A549 (cell line): ENCODE data around the gene KIF3B.

Source experiments
- CHD2 ChIP-seq: fragments of 150-350 bp; IDR thresholded peaks from 2 replicates; pipeline ENCODE4 v1.6.1; 2014; ENCODE audit warnings: low read length; ENCODE audit not compliant: partially characterized antibody
- CTCF ChIP-seq: fragments of >200 bp; sonication (Bioruptor Twin); formaldehyde crosslinking; IDR thresholded peaks from 3 replicates; pipeline ENCODE4 v1.5.1; 2016
- EP300 ChIP-seq, 2 experiments: fragments of >200 bp; sonication (Bioruptor Twin); formaldehyde crosslinking; IDR thresholded peaks; 2 replicates in 1 of 2; 3 replicates in 1 of 2; pipeline ENCODE4 v1.6.1; 2016 to 2017
- ESRRA ChIP-seq: fragments of 150-350 bp; IDR thresholded peaks from 2 replicates; pipeline ENCODE4 v1.6.1; 2014; ENCODE audit warnings: mild to moderate bottlenecking, low read length, borderline replicate concordance
- FOSB ChIP-seq: fragments of 250-450 bp; sonication (Bioruptor Pico); IDR thresholded peaks from 2 replicates; pipeline ENCODE4 v1.5.0; 2020; ENCODE audit warnings: mild to moderate bottlenecking, moderate library complexity
- JUNB ChIP-seq: fragments of >200 bp; sonication (Bioruptor Twin); formaldehyde crosslinking; IDR thresholded peaks from 2 replicates; pipeline ENCODE4 v1.6.1; 2016
- MAZ ChIP-seq: fragments of 150-350 bp; IDR thresholded peaks from 2 replicates; pipeline ENCODE4 v1.6.1; 2014; ENCODE audit warnings: antibody characterized with exemption, low read depth, low read length, borderline replicate concordance
- MYC ChIP-seq: IDR thresholded peaks from 2 replicates; pipeline ENCODE4 v1.6.1; 2012; ENCODE audit warnings: mild to moderate bottlenecking, inconsistent platforms, low read length, improper control_type of control experiment, borderline replicate concordance
- POLR2AphosphoS2 ChIP-seq: conservative IDR thresholded peaks from 2 replicates; pipeline ENCODE4 v1.6.1; 2012; ENCODE audit warnings: low read length, improper control_type of control experiment, inconsistent platforms
- RFX5 ChIP-seq: fragments of 450-650 bp; IDR thresholded peaks from 2 replicates; pipeline ENCODE4 v1.7.1; 2014; ENCODE audit warnings: antibody characterized with exemption, mild to moderate bottlenecking, moderate library complexity
- TF ChIP-seq, protein P1 (sequence below): fragments of 200-600 bp; sonication (generic); IDR thresholded peaks from 2 replicates; pipeline ENCODE4 v1.6.1; 2016; ENCODE audit warnings: antibody characterized with exemption, mild to moderate bottlenecking, moderate library complexity

DNA sequence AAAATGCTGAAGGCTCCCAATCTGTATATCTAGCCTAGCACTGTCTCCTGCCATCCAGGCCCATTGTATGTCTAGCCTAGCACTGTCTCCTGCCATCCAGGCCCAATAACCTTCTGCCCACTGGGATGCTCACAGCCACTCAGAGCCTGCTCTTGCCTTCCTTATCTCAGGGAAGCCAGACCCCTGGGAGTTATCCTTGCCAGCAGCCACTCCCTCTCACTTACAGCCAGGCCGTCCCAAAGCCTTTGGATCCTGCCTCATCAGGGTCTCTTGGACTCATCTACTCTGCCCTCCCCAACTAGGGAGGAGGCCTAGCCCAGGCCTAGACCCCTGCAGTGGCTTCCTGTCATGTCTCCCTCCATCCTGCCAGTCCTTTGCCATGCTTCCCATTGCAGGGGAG is 37.3 kb downstream of the KIF3B start:
- TF ChIP-seq CTCF: no peak
- no peak for TF ChIP-seq CHD2
- no peak for TF ChIP-seq FOSB (CRISPR knock-in tag)
- TF ChIP-seq RFX5: no peak
- no peak for TF ChIP-seq MAZ
- TF ChIP-seq JUNB: no peak
- TF ChIP-seq EP300 (IDR thresholded peaks at IDR 0.05): no peak
- TF ChIP-seq MYC: no peak
- TF ChIP-seq, protein P1, sequence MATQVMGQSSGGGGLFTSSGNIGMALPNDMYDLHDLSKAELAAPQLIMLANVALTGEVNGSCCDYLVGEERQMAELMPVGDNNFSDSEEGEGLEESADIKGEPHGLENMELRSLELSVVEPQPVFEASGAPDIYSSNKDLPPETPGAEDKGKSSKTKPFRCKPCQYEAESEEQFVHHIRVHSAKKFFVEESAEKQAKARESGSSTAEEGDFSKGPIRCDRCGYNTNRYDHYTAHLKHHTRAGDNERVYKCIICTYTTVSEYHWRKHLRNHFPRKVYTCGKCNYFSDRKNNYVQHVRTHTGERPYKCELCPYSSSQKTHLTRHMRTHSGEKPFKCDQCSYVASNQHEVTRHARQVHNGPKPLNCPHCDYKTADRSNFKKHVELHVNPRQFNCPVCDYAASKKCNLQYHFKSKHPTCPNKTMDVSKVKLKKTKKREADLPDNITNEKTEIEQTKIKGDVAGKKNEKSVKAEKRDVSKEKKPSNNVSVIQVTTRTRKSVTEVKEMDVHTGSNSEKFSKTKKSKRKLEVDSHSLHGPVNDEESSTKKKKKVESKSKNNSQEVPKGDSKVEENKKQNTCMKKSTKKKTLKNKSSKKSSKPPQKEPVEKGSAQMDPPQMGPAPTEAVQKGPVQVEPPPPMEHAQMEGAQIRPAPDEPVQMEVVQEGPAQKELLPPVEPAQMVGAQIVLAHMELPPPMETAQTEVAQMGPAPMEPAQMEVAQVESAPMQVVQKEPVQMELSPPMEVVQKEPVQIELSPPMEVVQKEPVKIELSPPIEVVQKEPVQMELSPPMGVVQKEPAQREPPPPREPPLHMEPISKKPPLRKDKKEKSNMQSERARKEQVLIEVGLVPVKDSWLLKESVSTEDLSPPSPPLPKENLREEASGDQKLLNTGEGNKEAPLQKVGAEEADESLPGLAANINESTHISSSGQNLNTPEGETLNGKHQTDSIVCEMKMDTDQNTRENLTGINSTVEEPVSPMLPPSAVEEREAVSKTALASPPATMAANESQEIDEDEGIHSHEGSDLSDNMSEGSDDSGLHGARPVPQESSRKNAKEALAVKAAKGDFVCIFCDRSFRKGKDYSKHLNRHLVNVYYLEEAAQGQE: no peak
- no peak for TF ChIP-seq ESRRA
- TF ChIP-seq POLR2AphosphoS2: no peak
